Endodermal cell (in vitro differentiated cells): Measurements from ENCODE around the gene UMODL1. TPM values are rescaled to one million over a fixed set of nuclear protein-coding genes. Genes with fewer than 3 reads are reported as not detected.
A peak's percentile ranks its signal among the peaks of the same experiment; 100 is the strongest.

Experiments used
- DNase-seq: peaks from one replicate; pipeline ENCODE4 v3.0.0-alpha.2; 2017
- H3K27ac ChIP-seq: 2 replicates; pipeline ENCODE4 v1.5.1; 2013; ENCODE audit warnings: mild to moderate bottlenecking, low read depth, low read length, moderate library complexity
- H3K27me3 ChIP-seq: 2 replicates; pipeline ENCODE4 v1.6.1; 2013; ENCODE audit warnings: mild to moderate bottlenecking, low read length, moderate library complexity; ENCODE audit not compliant: insufficient read depth, control insufficient read depth, poor library complexity, severe bottlenecking
- H3K36me3 ChIP-seq: 2 replicates; pipeline ENCODE4 v1.7.0; 2013; ENCODE audit warnings: mild to moderate bottlenecking, low read length, moderate library complexity; ENCODE audit not compliant: control insufficient read depth, insufficient read depth
- H3K4me1 ChIP-seq: one replicate; pipeline ENCODE4 v1.7.0; 2013; ENCODE audit warnings: low read length; ENCODE audit not compliant: control insufficient read depth, insufficient read depth
- H3K4me3 ChIP-seq: 2 replicates; pipeline ENCODE4 v1.5.1; 2013; ENCODE audit warnings: mild to moderate bottlenecking, low read length, moderate library complexity
- H3K9ac ChIP-seq: 2 replicates; pipeline ENCODE4 v1.6.1; 2013; ENCODE audit warnings: mild to moderate bottlenecking, low read length, moderate library complexity; ENCODE audit not compliant: poor library complexity, severe bottlenecking; ENCODE audit errors: extremely low read depth
- H3K9me3 ChIP-seq: 2 replicates; pipeline ENCODE4 v1.6.1; 2013; ENCODE audit warnings: mild to moderate bottlenecking, low read length, moderate library complexity; ENCODE audit not compliant: control insufficient read depth
- H3K27ac Mint-ChIP-seq: 2 replicates; pipeline ENCODE4 v1.8.0; 2020; ENCODE audit warnings: mixed read lengths
- H3K27me3 Mint-ChIP-seq: 2 replicates; pipeline ENCODE4 v1.8.0; 2021; ENCODE audit warnings: mild to moderate bottlenecking, mixed read lengths; ENCODE audit not compliant: insufficient read depth
- H3K36me3 Mint-ChIP-seq: 2 replicates; pipeline ENCODE4 v1.8.0; 2020; ENCODE audit warnings: low read depth, mixed read lengths
- H3K4me1 Mint-ChIP-seq: 2 replicates; pipeline ENCODE4 v1.8.0; 2020; ENCODE audit warnings: mixed read lengths
- H3K4me3 Mint-ChIP-seq: 2 replicates; pipeline ENCODE4 v1.8.0; 2020; ENCODE audit warnings: mild to moderate bottlenecking, moderate library complexity, mixed read lengths
- H3K9me3 Mint-ChIP-seq: 2 replicates; pipeline ENCODE4 v1.8.0; 2020; ENCODE audit warnings: mild to moderate bottlenecking, mixed read lengths
- WGBS, 2 experiments: methylation state at CpG; one replicate each; pipeline versions ENCODE4 v1.1.5 to v1.1.7; 2013; ENCODE audit warnings: missing lambda C conversion rate in 2 of 2, mixed read lengths in 1 of 2; ENCODE audit not compliant: insufficient coverage in 1 of 2, insufficient read length in 1 of 2; 5-methylcytosine and 5-hydroxymethylcytosine counted together
- total RNA-seq, 2 donors: library from RNA; stranded (reverse); fragmentation: NEBNext Ultra II Directional in 1 of 2; extraction: Animal tissue kit (Norgen Biotek cat#: 25700) in 1 of 2; gene quantifications; 2 replicates in 1 of 2; 3 replicates in 1 of 2; pipeline ENCODE4 v1.2.1, GENCODE V29; 2021
- TF ChIP-seq, protein P1 (sequence below): fragments of 200-600 bp; sonication (generic); conservative IDR thresholded peaks from 2 replicates; pipeline ENCODE4 v1.5.0; 2021; ENCODE audit warnings: antibody characterized with exemption, mild to moderate bottlenecking

Gene UMODL1
- total RNA-seq, 2 donors from 2014 or later = 0.24 to 0.49 TPM

DNA sequence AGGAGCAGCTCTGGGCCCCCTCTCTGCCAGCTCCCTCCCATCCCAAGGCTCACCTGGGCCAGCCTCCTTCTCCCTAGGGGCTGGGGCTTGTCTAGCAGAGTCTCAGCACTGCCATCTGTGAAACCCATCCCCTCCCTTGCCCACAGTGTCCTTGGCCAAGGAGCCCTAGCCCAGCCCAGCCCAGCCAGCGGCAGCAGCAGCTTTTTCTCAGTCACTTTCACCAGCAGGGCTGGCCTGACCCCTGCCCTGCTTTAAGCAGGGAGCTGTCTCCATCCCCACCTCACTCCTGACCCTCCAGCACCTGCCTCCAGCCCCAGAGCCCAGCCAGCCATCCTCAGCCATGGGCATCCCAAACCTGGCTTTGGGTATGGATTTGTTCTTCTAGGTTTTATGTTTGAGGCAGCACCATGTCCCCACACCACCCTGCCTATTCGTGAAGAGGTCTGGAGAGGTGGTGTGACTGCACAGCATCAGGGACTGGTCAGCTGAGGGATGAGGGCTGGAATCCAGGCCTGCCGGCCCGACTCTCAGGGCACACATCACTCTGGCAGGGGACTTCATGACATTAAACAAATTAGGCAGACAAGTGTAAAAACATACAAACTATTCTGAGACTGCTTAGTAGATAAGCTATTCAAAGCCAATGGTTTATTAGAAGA lies 111.7 kb downstream of the UMODL1 start:
- H3K4me1 ChIP-seq = no peaks in the 10 kb centered on the region
- Mint-ChIP-seq H3K27me3 (peaks cover 5% of the 10 kb centered on the region), H3K9me3 (peaks cover 9% of the 10 kb centered on the region), H3K27ac (no peak overlapping the region), H3K36me3 (no peaks in the 10 kb centered on the region), H3K4me1 (no peaks in the 10 kb centered on the region), H3K4me3 (no peak overlapping the region)
- H3K9ac ChIP-seq = no peak overlapping the region
- H3K9me3 ChIP-seq = no peaks in the 10 kb centered on the region
- 86 to 89% methylated on average over 3 to 4 of the region's 4 CpGs for WGBS, 2 experiments
- H3K27ac ChIP-seq = no peak overlapping the region
- H3K4me3 ChIP-seq = no peak overlapping the region
- no peaks in the 10 kb centered on the region for H3K27me3 ChIP-seq
- H3K36me3 ChIP-seq = no peaks in the 10 kb centered on the region
- peak; percentile 30 for DNase-seq
- TF ChIP-seq, protein P1, sequence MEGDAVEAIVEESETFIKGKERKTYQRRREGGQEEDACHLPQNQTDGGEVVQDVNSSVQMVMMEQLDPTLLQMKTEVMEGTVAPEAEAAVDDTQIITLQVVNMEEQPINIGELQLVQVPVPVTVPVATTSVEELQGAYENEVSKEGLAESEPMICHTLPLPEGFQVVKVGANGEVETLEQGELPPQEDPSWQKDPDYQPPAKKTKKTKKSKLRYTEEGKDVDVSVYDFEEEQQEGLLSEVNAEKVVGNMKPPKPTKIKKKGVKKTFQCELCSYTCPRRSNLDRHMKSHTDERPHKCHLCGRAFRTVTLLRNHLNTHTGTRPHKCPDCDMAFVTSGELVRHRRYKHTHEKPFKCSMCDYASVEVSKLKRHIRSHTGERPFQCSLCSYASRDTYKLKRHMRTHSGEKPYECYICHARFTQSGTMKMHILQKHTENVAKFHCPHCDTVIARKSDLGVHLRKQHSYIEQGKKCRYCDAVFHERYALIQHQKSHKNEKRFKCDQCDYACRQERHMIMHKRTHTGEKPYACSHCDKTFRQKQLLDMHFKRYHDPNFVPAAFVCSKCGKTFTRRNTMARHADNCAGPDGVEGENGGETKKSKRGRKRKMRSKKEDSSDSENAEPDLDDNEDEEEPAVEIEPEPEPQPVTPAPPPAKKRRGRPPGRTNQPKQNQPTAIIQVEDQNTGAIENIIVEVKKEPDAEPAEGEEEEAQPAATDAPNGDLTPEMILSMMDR = no peak

DNA sequence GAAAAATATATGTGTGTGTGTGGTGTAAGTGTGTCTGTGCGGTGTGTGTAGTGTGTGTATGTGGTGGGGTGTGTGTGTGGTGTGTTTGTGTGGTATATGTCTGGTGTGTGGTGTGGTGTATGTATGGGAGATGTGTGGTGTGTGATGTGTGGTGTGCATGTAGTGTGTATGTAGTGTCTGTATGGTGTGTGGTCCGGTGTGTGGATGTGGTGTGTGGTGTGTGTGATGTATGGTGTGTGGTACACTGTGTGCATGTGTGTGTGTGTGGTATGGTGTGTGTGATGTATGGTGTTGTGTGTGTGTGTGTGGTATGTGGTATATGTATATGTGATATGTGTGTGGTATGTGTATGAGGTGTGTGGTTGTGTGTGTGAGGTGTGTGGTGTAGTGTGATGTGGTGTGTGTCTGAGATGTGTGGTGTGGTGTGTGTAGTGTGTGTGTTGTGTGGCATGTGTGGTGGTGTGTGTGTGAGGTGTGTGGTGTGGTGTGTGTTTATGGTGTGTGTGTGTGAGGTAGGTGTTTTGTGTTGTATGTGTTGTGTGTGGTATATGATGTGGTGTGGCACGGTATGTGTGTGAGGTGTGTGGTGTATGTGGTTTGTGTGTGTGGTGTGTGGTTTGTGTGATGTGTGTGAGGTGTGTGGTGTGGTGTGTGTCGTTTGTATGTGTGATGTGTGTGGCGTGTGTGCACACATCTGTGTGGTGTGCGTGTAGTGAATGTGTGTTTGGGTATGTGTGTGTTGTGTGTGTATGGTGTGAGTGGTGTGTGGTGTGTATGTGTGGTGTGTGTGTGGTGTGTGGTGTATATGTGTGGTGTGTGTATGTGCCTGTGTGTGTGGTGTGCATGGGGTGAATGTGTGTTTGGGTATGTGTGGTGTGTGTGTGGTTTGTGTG lies 112.5 kb downstream of the UMODL1 start:
- no peak overlapping the region for H3K4me3 ChIP-seq
- TF ChIP-seq, protein P1 = no peak
- H3K36me3 Mint-ChIP-seq = no peaks in the 10 kb centered on the region
- no peaks in the 10 kb centered on the region for H3K4me1 ChIP-seq
- no peak overlapping the region for H3K4me3 Mint-ChIP-seq
- H3K27me3 ChIP-seq = no peaks in the 10 kb centered on the region
- H3K27ac ChIP-seq = no peak overlapping the region
- H3K4me1 Mint-ChIP-seq = no peaks in the 10 kb centered on the region
- no peak overlapping the region for H3K27ac Mint-ChIP-seq
- no peak for DNase-seq
- no peaks in the 10 kb centered on the region for H3K36me3 ChIP-seq
- peaks cover under 1% of the 10 kb centered on the region for H3K27me3 Mint-ChIP-seq
- WGBS, 2 experiments = 93 to 97% methylated on average over 6 of the region's 6 CpGs
- H3K9ac ChIP-seq = no peak overlapping the region
- peaks cover 9% of the 10 kb centered on the region for H3K9me3 Mint-ChIP-seq
- H3K9me3 ChIP-seq = no peaks in the 10 kb centered on the region

DNA sequence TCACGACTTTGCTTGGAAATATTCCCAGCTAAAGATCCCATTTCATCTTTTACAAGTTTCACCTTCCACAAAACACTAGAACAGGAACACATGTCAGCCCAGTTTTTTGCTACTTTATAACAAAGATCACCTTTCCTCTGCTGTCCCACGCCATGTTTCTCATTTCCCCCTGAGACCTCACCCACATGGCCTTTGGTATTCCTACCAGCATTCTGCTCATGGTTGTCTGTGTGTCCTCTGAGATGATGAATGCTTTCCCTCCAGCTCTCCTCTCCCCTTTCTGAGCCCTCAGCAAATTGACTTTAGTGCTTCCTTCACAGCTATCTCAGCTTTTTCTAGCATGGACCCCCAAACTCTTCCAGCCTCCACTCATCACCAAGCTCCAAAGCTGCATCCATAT lies 115.5 kb downstream of the UMODL1 start:
- no peaks in the 10 kb centered on the region for H3K36me3 ChIP-seq
- H3K4me1 ChIP-seq = no peaks in the 10 kb centered on the region
- no peaks in the 10 kb centered on the region for H3K36me3 Mint-ChIP-seq
- TF ChIP-seq, protein P1 = no peak
- H3K27me3 Mint-ChIP-seq = no peaks in the 10 kb centered on the region
- H3K4me1 Mint-ChIP-seq = no peaks in the 10 kb centered on the region
- no peaks in the 10 kb centered on the region for H3K27me3 ChIP-seq
- no peak overlapping the region for H3K9ac ChIP-seq
- H3K4me3 ChIP-seq = no peak overlapping the region
- no peak overlapping the region for H3K27ac Mint-ChIP-seq
- no peaks in the 10 kb centered on the region for H3K9me3 ChIP-seq
- WGBS, 2 experiments = 79 to 100% methylated on average over 2 of the region's 2 CpGs
- no peak overlapping the region for H3K4me3 Mint-ChIP-seq
- no peak for DNase-seq
- no peak overlapping the region for H3K27ac ChIP-seq
- peaks cover 9% of the 10 kb centered on the region for H3K9me3 Mint-ChIP-seq
